Measurements from ENCODE around the gene FAS. TPM values are rescaled to one million over a fixed set of nuclear protein-coding genes. Genes with fewer than 3 reads are reported as not detected.

Gene FAS
- total and polyA plus RNA-seq, 2 experiments from 2014 or later, result 3.1 to 4.3 TPM

DNA sequence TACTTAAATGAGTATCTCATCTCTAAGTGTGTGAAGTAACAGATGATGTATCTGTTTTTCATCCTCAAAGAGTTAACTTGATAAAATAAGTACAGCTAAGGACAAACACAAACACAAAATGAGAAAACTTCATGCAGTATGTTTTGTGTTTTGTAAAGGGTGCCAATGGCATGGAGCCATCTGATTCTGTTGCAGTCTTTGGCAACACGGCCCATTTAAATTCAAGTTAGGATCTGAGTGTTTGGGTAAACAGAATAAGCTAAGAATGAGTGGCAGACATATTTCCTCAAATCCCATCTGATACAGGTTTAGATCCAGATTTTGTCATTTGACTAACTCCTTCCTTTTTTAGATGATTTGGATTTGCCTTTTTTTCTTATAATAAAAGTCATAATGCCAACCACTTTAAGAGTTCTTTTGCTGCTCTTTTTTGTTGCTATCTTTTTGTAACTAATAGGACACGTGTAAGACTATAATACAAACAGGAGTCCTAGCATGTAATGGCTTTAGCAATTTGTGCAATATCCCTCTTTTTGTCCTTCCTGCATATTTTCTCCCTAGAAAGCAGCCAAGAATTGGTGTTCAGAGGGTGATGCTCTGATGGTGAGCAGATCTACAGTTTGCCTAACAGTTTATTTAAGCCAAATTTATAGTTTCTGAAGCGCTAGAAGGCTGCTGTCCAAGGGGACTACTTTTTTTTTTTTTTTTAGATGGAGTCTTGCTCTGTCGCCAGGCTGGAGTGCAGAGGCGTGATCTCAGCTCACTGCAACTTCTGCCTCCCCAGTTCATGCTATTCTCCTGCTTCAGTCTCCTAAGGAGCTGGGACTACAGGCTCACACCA is 19.2 kb upstream of the FAS start:
- Mint-ChIP-seq H3K27ac (no peak overlapping the region), H3K4me3 (no peak overlapping the region), H3K4me1 (no peaks in the 10 kb centered on the region), H3K27me3 (ENCODE audit: insufficient read depth, low read depth, poor library complexity) (no peaks in the 10 kb centered on the region), H3K9me3 (no peaks in the 10 kb centered on the region), H3K36me3 (ENCODE audit: low read depth) (no peaks in the 10 kb centered on the region)
- Histone ChIP-seq H4K20me1 (replicated peaks; ENCODE audit: insufficient read depth) (no peaks in the 10 kb centered on the region), H3K4me2 (no peak overlapping the region), H3K27me3 (ENCODE audit: insufficient read depth) (no peaks in the 10 kb centered on the region), H3K4me1 (ENCODE audit: insufficient read depth) (no peaks in the 10 kb centered on the region), H3K9me2 (ENCODE audit: insufficient read depth) (0 out of 2 replicates have a peak, but pooled peaks cover 2% of the 10 kb centered on the region), H2AFZ (no peak overlapping the region), H3K4me3 (no peak overlapping the region), H3K36me3 (ENCODE audit: insufficient read depth) (no peaks in the 10 kb centered on the region), H3K27ac (ENCODE audit: low read depth) (no peak overlapping the region), H3K79me2 (replicated peaks; ENCODE audit: insufficient read depth) (no peaks in the 10 kb centered on the region), H3F3A (replicated peaks; ENCODE audit: low read depth) (no peaks in the 10 kb centered on the region)
- no peak for DNase-seq (ENCODE audit: low spot score)
- TF ChIP-seq, protein P1, sequence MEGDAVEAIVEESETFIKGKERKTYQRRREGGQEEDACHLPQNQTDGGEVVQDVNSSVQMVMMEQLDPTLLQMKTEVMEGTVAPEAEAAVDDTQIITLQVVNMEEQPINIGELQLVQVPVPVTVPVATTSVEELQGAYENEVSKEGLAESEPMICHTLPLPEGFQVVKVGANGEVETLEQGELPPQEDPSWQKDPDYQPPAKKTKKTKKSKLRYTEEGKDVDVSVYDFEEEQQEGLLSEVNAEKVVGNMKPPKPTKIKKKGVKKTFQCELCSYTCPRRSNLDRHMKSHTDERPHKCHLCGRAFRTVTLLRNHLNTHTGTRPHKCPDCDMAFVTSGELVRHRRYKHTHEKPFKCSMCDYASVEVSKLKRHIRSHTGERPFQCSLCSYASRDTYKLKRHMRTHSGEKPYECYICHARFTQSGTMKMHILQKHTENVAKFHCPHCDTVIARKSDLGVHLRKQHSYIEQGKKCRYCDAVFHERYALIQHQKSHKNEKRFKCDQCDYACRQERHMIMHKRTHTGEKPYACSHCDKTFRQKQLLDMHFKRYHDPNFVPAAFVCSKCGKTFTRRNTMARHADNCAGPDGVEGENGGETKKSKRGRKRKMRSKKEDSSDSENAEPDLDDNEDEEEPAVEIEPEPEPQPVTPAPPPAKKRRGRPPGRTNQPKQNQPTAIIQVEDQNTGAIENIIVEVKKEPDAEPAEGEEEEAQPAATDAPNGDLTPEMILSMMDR (conservative IDR thresholded peaks at IDR 0.05; ENCODE audit: low read depth in 2 of 2), result no peak
- TF ChIP-seq NANOG (IDR thresholded peaks at IDR 0.05; ENCODE audit: borderline replicate concordance) (no peak), ZNF114 (CRISPR knock-in tag; IDR thresholded peaks at IDR 0.05) (no peak), REST (IDR thresholded peaks at IDR 0.05; ENCODE audit: unreplicated experiment) (no peak), POLR2AphosphoS5 (IDR thresholded peaks at IDR 0.05; ENCODE audit: low read depth) (no peak), JUNB (IDR thresholded peaks at IDR 0.05; ENCODE audit: unreplicated experiment) (no peak), ZNF331 (CRISPR knock-in tag; IDR thresholded peaks at IDR 0.05; ENCODE audit: low read depth) (no peak), CREB1 (CRISPR knock-in tag; IDR thresholded peaks at IDR 0.05; ENCODE audit: low read depth) (no peak), ZNF462 (CRISPR knock-in tag; IDR thresholded peaks at IDR 0.05) (no peak), STAT1 (IDR thresholded peaks at IDR 0.05; ENCODE audit: unreplicated experiment) (no peak), EZH2phosphoT487 (IDR thresholded peaks at IDR 0.05; ENCODE audit: unreplicated experiment) (no peak), EZH2 (IDR thresholded peaks at IDR 0.05; ENCODE audit: low read depth, unreplicated experiment) (no peak)
- TF ChIP-seq, protein P2, sequence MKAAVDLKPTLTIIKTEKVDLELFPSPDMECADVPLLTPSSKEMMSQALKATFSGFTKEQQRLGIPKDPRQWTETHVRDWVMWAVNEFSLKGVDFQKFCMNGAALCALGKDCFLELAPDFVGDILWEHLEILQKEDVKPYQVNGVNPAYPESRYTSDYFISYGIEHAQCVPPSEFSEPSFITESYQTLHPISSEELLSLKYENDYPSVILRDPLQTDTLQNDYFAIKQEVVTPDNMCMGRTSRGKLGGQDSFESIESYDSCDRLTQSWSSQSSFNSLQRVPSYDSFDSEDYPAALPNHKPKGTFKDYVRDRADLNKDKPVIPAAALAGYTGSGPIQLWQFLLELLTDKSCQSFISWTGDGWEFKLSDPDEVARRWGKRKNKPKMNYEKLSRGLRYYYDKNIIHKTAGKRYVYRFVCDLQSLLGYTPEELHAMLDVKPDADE (IDR thresholded peaks at IDR 0.05), result no peak
- ATAC-seq, result no peak
